ENCODE data around the gene CNOT4. TPM values are rescaled to one million over a fixed set of nuclear protein-coding genes. Genes with fewer than 3 reads are reported as not detected.

The CNOT4 gene
- total and polyA plus RNA-seq, 10 of the 15 experiments (the other 5 are each of a cell fraction or from before 2014, with no cell fraction given), result 9.4 to 29.6 (median 16.6) TPM

DNA sequence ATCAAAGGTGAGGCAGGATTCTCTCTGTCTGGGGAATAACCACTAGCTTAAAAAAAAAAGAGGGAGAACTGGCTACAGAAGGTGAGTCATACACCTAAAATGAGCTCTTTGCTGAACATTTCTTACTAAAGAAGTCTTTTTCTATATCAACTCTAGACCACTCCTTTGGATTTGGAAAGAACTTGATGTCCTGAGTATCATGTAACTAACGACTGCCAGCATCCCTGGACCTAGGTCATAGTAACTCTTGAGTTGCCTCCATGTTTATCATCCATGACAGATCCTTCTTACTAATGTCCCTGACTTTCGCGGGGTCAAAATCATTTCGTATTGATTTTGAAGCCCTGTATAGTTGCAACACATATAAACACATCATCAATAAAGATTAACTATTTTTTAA, 89.1 kb downstream of the CNOT4 start (continued):
- TF ChIP-seq, protein P1, sequence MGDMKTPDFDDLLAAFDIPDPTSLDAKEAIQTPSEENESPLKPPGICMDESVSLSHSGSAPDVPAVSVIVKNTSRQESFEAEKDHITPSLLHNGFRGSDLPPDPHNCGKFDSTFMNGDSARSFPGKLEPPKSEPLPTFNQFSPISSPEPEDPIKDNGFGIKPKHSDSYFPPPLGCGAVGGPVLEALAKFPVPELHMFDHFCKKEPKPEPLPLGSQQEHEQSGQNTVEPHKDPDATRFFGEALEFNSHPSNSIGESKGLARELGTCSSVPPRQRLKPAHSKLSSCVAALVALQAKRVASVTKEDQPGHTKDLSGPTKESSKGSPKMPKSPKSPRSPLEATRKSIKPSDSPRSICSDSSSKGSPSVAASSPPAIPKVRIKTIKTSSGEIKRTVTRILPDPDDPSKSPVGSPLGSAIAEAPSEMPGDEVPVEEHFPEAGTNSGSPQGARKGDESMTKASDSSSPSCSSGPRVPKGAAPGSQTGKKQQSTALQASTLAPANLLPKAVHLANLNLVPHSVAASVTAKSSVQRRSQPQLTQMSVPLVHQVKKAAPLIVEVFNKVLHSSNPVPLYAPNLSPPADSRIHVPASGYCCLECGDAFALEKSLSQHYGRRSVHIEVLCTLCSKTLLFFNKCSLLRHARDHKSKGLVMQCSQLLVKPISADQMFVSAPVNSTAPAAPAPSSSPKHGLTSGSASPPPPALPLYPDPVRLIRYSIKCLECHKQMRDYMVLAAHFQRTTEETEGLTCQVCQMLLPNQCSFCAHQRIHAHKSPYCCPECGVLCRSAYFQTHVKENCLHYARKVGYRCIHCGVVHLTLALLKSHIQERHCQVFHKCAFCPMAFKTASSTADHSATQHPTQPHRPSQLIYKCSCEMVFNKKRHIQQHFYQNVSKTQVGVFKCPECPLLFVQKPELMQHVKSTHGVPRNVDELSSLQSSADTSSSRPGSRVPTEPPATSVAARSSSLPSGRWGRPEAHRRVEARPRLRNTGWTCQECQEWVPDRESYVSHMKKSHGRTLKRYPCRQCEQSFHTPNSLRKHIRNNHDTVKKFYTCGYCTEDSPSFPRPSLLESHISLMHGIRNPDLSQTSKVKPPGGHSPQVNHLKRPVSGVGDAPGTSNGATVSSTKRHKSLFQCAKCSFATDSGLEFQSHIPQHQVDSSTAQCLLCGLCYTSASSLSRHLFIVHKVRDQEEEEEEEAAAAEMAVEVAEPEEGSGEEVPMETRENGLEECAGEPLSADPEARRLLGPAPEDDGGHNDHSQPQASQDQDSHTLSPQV (IDR thresholded peaks at IDR 0.05), result no peak
- no peak for TF ChIP-seq CREB1 (IDR thresholded peaks at IDR 0.05; ENCODE audit: low read depth)
- no peak for TF ChIP-seq RBBP5 (conservative IDR thresholded peaks at IDR 0.05)
- TF ChIP-seq MTA3 (IDR thresholded peaks at IDR 0.05; ENCODE audit: borderline replicate concordance, low read length), result no peak
- TF ChIP-seq SMARCA5 (IDR thresholded peaks at IDR 0.05), result no peak
- TF ChIP-seq RAD21 (IDR thresholded peaks at IDR 0.05; ENCODE audit: insufficient read depth, low read depth, low read length), result no peak

DNA sequence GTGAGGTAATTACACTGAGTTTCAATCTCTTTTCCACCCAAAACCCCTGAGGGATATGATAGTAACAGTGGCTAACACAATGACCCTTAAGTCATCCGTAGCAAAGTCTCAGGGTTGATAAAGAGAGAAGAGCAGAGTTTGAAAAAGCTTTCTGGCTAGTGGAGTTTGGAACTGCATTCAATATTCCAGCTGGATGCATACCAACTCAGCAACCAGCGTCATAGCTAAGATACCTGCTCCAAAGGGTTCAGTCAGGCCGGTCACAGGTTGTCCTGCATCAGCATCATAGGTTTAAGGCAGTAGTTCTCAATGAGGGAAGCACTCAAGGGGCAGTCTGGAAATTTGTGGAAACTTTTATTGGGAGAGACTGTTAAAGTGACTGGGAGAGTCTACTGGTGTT, 93.5 kb downstream of the CNOT4 start:
- POLR2A ChIA-PET, result no interaction called here
- H3K4me1 ChIP-seq (ENCODE audit: control insufficient read depth, insufficient read depth, low read length), result no peaks in the 10 kb centered on the region
- SMC1A ChIA-PET (ENCODE audit: uncharacterized antibody, unreplicated experiment), result interaction anchor here (0.6 to 2.2 kb wide), 5 partner anchors 8 to 316 kb away, joined by 3 to 10 read pairs (median 4); no protein-coding TSS in a partner anchor
- RAD21 ChIA-PET (ENCODE audit: unreplicated experiment), result no interaction called here
- intact Hi-C loops (cut with micrococcal nuclease; ENCODE audit: unreplicated experiment), result loop anchor here (10.0 kb wide), 2 partner anchors 168 to 228 kb away; no protein-coding TSS in a partner anchor
- in situ Hi-C loops (cut with MboI), result no loop called here
- TF ChIP-seq, protein P2, sequence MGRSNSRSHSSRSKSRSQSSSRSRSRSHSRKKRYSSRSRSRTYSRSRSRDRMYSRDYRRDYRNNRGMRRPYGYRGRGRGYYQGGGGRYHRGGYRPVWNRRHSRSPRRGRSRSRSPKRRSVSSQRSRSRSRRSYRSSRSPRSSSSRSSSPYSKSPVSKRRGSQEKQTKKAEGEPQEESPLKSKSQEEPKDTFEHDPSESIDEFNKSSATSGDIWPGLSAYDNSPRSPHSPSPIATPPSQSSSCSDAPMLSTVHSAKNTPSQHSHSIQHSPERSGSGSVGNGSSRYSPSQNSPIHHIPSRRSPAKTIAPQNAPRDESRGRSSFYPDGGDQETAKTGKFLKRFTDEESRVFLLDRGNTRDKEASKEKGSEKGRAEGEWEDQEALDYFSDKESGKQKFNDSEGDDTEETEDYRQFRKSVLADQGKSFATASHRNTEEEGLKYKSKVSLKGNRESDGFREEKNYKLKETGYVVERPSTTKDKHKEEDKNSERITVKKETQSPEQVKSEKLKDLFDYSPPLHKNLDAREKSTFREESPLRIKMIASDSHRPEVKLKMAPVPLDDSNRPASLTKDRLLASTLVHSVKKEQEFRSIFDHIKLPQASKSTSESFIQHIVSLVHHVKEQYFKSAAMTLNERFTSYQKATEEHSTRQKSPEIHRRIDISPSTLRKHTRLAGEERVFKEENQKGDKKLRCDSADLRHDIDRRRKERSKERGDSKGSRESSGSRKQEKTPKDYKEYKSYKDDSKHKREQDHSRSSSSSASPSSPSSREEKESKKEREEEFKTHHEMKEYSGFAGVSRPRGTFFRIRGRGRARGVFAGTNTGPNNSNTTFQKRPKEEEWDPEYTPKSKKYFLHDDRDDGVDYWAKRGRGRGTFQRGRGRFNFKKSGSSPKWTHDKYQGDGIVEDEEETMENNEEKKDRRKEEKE (IDR thresholded peaks at IDR 0.05), result no peak
- TF ChIP-seq, protein P3, sequence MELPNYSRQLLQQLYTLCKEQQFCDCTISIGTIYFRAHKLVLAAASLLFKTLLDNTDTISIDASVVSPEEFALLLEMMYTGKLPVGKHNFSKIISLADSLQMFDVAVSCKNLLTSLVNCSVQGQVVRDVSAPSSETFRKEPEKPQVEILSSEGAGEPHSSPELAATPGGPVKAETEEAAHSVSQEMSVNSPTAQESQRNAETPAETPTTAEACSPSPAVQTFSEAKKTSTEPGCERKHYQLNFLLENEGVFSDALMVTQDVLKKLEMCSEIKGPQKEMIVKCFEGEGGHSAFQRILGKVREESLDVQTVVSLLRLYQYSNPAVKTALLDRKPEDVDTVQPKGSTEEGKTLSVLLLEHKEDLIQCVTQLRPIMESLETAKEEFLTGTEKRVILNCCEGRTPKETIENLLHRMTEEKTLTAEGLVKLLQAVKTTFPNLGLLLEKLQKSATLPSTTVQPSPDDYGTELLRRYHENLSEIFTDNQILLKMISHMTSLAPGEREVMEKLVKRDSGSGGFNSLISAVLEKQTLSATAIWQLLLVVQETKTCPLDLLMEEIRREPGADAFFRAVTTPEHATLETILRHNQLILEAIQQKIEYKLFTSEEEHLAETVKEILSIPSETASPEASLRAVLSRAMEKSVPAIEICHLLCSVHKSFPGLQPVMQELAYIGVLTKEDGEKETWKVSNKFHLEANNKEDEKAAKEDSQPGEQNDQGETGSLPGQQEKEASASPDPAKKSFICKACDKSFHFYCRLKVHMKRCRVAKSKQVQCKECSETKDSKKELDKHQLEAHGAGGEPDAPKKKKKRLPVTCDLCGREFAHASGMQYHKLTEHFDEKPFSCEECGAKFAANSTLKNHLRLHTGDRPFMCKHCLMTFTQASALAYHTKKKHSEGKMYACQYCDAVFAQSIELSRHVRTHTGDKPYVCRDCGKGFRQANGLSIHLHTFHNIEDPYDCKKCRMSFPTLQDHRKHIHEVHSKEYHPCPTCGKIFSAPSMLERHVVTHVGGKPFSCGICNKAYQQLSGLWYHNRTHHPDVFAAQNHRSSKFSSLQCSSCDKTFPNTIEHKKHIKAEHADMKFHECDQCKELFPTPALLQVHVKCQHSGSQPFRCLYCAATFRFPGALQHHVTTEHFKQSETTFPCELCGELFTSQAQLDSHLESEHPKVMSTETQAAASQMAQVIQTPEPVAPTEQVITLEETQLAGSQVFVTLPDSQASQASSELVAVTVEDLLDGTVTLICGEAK (IDR thresholded peaks at IDR 0.05; ENCODE audit: borderline replicate concordance), result no peak
- no peak overlapping the region for H3K4me3 ChIP-seq
- CTCF ChIA-PET, result interaction anchor here (0.7 to 3.7 kb wide), 8 partner anchors 8 to 229 kb away, joined by 3 to 14 read pairs (median 4); partner anchors contain the start of gene NUP205
- no peak overlapping the region for H3K9ac ChIP-seq (ENCODE audit: control insufficient read depth, insufficient read depth, low read length)
- FAIRE-seq (peak; percentile 38), ATAC-seq (no peak), DNase-seq (ENCODE audit: low read depth, low spot score) (no peak)
- H3K4me2 ChIP-seq (ENCODE audit: control insufficient read depth, insufficient read depth), result no peak overlapping the region
- H3K79me2 ChIP-seq (ENCODE audit: control insufficient read depth, insufficient read depth, low read length), result no peaks in the 10 kb centered on the region; the same call in 1 of the 2 replicates
- H4K20me1 ChIP-seq (ENCODE audit: control insufficient read depth, insufficient read depth), result no peaks in the 10 kb centered on the region
- H3K27ac ChIP-seq (ENCODE audit: control insufficient read depth, insufficient read depth), result no peak overlapping the region
- no peaks in the 10 kb centered on the region for H3K9me3 ChIP-seq (replicated peaks; ENCODE audit: control insufficient read depth, insufficient read depth, low read length)
- H3K36me3 ChIP-seq (ENCODE audit: control insufficient read depth in 2 of 2, insufficient read depth in 2 of 2, low read length in 1 of 2), result peaks cover 4 to 15% of the 10 kb centered on the region in 2 experiments; a peak in 2 of 4 replicates
- WGBS (ENCODE audit: insufficient coverage, insufficient replicate concordance, low lambda C conversion rate, missing lambda C conversion rate), result 100% methylated on average over 3 of the region's 3 CpGs
- no TSS peak for BruUV-seq (replicated peaks)
- no peaks in the 10 kb centered on the region for H3K27me3 ChIP-seq (replicated peaks in 1 of 2; ENCODE audit: control insufficient read depth in 2 of 2, insufficient read depth in 2 of 2, low read length in 1 of 2)
- no peak overlapping the region for H2AFZ ChIP-seq (ENCODE audit: control insufficient read depth, low read depth, low read length)

All from GM12878 (cell line).